ENCODE measurements around the gene TMEM30A.

TMEM30A gene

GRCh38 chr6:75222261-75222660 is 62.3 kb downstream of the TMEM30A start:
- no peak for DNase-seq
- TF ChIP-seq, protein P1, sequence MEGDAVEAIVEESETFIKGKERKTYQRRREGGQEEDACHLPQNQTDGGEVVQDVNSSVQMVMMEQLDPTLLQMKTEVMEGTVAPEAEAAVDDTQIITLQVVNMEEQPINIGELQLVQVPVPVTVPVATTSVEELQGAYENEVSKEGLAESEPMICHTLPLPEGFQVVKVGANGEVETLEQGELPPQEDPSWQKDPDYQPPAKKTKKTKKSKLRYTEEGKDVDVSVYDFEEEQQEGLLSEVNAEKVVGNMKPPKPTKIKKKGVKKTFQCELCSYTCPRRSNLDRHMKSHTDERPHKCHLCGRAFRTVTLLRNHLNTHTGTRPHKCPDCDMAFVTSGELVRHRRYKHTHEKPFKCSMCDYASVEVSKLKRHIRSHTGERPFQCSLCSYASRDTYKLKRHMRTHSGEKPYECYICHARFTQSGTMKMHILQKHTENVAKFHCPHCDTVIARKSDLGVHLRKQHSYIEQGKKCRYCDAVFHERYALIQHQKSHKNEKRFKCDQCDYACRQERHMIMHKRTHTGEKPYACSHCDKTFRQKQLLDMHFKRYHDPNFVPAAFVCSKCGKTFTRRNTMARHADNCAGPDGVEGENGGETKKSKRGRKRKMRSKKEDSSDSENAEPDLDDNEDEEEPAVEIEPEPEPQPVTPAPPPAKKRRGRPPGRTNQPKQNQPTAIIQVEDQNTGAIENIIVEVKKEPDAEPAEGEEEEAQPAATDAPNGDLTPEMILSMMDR (IDR thresholded peaks at IDR 0.05; ENCODE audit: low read depth, low read length, missing control alignments), result no peak
- Histone ChIP-seq H3K27ac (no peak overlapping the region), H3K4me3 (ENCODE audit: low read depth, low read length) (no peak overlapping the region), H3K36me3 (replicated peaks) (no peaks in the 10 kb centered on the region), H3K27me3 (replicated peaks) (no peaks in the 10 kb centered on the region)
- in situ Hi-C loops (cut with HindIII; ENCODE audit: low pct_ligation_motif_present, low sequenced_read_pairs), result no loop called here

GRCh38 chr6:75221116-75221515 is 63.5 kb downstream of the TMEM30A start:
- Histone ChIP-seq H3K27ac (no peak overlapping the region), H3K36me3 (replicated peaks) (no peaks in the 10 kb centered on the region), H3K27me3 (replicated peaks) (no peaks in the 10 kb centered on the region), H3K4me3 (ENCODE audit: low read depth, low read length) (no peak overlapping the region)
- TF ChIP-seq, protein P1 (IDR thresholded peaks at IDR 0.05; ENCODE audit: low read depth, low read length, missing control alignments), result no peak
- in situ Hi-C loops (cut with HindIII; ENCODE audit: low pct_ligation_motif_present, low sequenced_read_pairs), result no loop called here
- DNase-seq, result no peak

DNA sequence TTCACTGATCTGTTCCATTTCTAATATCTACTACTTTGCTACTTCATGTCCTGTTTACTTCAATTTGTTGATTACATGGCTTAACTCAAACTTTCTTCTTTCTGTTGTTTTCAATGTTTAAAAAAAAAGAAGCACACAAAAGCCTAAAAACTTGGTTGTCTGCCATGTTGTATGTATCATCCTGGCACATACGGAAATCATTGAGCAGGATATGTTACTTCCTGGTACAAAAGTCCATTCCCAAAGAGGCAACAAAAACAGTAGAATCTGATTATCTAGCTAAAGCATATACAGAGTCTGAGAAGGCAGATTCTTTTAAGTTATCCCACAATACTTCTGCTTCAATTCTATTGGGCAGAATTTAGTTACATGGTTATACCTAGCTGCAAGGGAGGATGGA is 64.2 kb downstream of the TMEM30A start:
- Histone ChIP-seq H3K36me3 (replicated peaks) (no peaks in the 10 kb centered on the region), H3K27me3 (replicated peaks) (no peaks in the 10 kb centered on the region), H3K27ac (no peak overlapping the region), H3K4me3 (ENCODE audit: low read depth, low read length) (no peak overlapping the region)
- in situ Hi-C loops (cut with HindIII; ENCODE audit: low pct_ligation_motif_present, low sequenced_read_pairs), result no loop called here
- TF ChIP-seq, protein P1 (IDR thresholded peaks at IDR 0.05; ENCODE audit: low read depth, low read length, missing control alignments), result no peak
- no peak for DNase-seq

DNA sequence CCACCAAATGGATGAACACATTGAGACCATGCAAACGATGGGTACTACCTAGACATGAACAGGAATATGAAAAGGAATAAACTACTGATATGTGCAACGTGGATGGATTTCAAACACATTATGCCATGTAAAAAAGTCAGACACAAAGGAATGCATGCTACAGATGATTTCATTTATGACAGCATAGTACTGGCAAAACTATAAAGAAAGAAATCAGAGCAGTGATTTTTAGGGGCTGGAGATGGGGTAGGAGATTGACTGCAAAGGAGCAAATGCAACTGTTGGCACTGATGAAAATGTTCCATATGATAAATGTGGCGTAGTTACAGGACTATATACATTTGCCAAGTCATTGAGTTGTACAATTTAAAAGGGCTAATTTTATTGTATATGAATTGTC is 65.3 kb downstream of the TMEM30A start:
- in situ Hi-C loops (cut with HindIII; ENCODE audit: low pct_ligation_motif_present, low sequenced_read_pairs), result no loop called here
- DNase-seq, result no peak

DNA sequence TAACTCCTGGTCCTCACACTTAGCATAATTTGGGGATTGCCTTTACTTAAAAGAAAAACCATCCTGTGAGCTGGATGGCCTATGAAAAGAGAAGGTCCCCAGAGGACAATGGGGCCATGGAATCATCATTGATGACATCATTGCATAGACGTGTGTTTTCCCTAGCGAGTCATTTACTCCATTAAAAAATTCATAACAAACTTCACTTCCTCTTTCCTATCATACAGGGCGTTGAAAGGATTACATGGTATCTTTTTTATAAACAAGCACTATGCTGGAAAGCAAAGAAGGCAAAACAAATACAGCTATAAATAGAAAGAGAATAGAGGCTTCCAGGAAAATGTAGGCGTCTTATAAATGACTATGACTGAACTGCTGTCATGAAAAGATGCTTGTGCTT is 67.4 kb downstream of the TMEM30A start:
- H3K27me3 ChIP-seq (replicated peaks), result no peaks in the 10 kb centered on the region
- peak; percentile 51 for DNase-seq
- in situ Hi-C loops (cut with HindIII; ENCODE audit: low pct_ligation_motif_present, low sequenced_read_pairs), result no loop called here
- no peak overlapping the region for H3K4me3 ChIP-seq (ENCODE audit: low read depth, low read length)
- no peaks in the 10 kb centered on the region for H3K36me3 ChIP-seq (replicated peaks)
- no peak overlapping the region for H3K27ac ChIP-seq
- TF ChIP-seq, protein P1 (IDR thresholded peaks at IDR 0.05; ENCODE audit: low read depth, low read length, missing control alignments), result no peak

More for the DNA sequence above, 65.3 kb downstream of the TMEM30A start:
- TF ChIP-seq, protein P1 (IDR thresholded peaks at IDR 0.05; ENCODE audit: low read depth, low read length, missing control alignments), result no peak
- Histone ChIP-seq H3K36me3 (replicated peaks) (no peaks in the 10 kb centered on the region), H3K27ac (no peak overlapping the region), H3K27me3 (replicated peaks) (no peaks in the 10 kb centered on the region), H3K4me3 (ENCODE audit: low read depth, low read length) (no peak overlapping the region)

DNA sequence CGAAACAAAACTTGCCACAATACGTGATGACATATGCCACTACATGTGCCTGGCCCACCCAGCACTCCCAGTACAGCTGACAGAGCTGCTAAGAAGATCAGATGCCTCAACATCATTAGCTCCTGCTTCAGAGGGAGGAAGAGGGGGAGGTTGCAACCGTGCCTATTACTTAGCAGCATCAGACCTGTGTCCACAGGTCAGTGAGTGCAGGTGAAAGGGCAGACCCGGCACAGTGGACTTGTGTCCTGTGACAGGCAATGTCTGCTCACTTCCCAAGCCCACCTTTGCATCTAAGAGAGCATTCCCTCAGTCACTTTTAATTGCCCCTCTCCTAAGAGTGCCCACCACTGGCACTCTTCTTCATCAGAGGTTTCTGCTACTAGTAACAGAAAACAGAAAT is 69.3 kb downstream of the TMEM30A start:
- Histone ChIP-seq H3K4me3 (ENCODE audit: low read depth, low read length) (no peak overlapping the region), H3K36me3 (replicated peaks) (no peaks in the 10 kb centered on the region), H3K27me3 (replicated peaks) (no peaks in the 10 kb centered on the region), H3K27ac (no peak overlapping the region)
- no peak for DNase-seq
- TF ChIP-seq, protein P1 (IDR thresholded peaks at IDR 0.05; ENCODE audit: low read depth, low read length, missing control alignments), result no peak
- in situ Hi-C loops (cut with HindIII; ENCODE audit: low pct_ligation_motif_present, low sequenced_read_pairs), result no loop called here

Data from brain microvascular endothelial cell (primary cell).